Tibial nerve (tissue), 4 donors: ENCODE data around the gene DGKA. TPM values are rescaled to one million over a fixed set of nuclear protein-coding genes. Genes with fewer than 3 reads are reported as not detected.

Source experiments
- DNase-seq, 2 donors: peaks; one replicate each; pipeline ENCODE4 v3.0.0-alpha.2; 2019; ENCODE audit warnings: low spot score in 2 of 2
- H3K27ac ChIP-seq, 4 donors: fragments of 200-600 bp; sonication (generic) in 3 of 4; one replicate each; pipeline ENCODE4 v1.5.1; 2017 to 2019; ENCODE audit warnings: mild to moderate bottlenecking in 1 of 4
- H3K27me3 ChIP-seq, 2 donors: fragments of 200-600 bp; sonication (generic) in 1 of 2; one replicate each; pipeline versions ENCODE4 v1.5.1 to v1.6.0; 2017 to 2019
- H3K36me3 ChIP-seq, 3 donors: fragments of 200-600 bp; sonication (generic); one replicate each; pipeline ENCODE4 v1.5.1; 2018 to 2019
- H3K4me1 ChIP-seq, 4 donors: fragments of 200-600 bp; sonication (generic) in 3 of 4; one replicate each; pipeline ENCODE4 v1.5.1; 2017 to 2019
- H3K4me3 ChIP-seq, 4 donors: fragments of 200-600 bp; sonication (generic) in 3 of 4; one replicate each; pipeline ENCODE4 v1.5.1; 2017 to 2019; ENCODE audit warnings: mild to moderate bottlenecking in 1 of 4, moderate library complexity in 1 of 4
- H3K9me3 ChIP-seq, 4 donors: fragments of 200-600 bp; sonication (generic) in 3 of 4; one replicate each; pipeline ENCODE4 v1.5.1; 2017 to 2019
- CTCF ChIP-seq, 5 experiments: fragments of 200-600 bp in 3 of 5; fragments of 450-650 bp in 2 of 5; sonication (generic) in 3 of 5; IDR thresholded peaks; one replicate each; pipeline ENCODE4 v1.5.1; 2016 to 2019; ENCODE audit warnings: antibody characterized with exemption in 5 of 5, mild to moderate bottlenecking in 3 of 5, moderate library complexity in 2 of 5
- EP300 ChIP-seq, 2 donors: sonication (generic); formaldehyde crosslinking; IDR thresholded peaks; one replicate each; pipeline ENCODE4 v1.6.1; 2017; ENCODE audit warnings: antibody characterized with exemption in 2 of 2, mild to moderate bottlenecking in 1 of 2
- POLR2A ChIP-seq, 2 donors: fragments of 450-650 bp; IDR thresholded peaks; one replicate each; pipeline ENCODE4 v1.6.1; 2017; ENCODE audit warnings: antibody characterized with exemption in 2 of 2, mild to moderate bottlenecking in 2 of 2, moderate library complexity in 2 of 2
- WGBS, 2 donors: methylation state at CpG; one replicate each; pipeline ENCODE4 v1.1.5; 2018; 5-methylcytosine and 5-hydroxymethylcytosine counted together
- total RNA-seq, 4 donors: library from RNA; depleted of rRNA; stranded (reverse); fragments of >200 nt; gene quantifications; one replicate each; pipeline ENCODE4 v1.1.0, GENCODE V29; 2016

The DGKA gene
- total RNA-seq, 4 donors from 2014 or later, result 24.9 to 544 (median 34.3) TPM

- peaks cover 0 to 75% (median 37%) of the 10 kb centered on the region in 4 donors for H3K4me1 ChIP-seq
- no peaks in the 10 kb centered on the region for H3K27me3 ChIP-seq
- TF ChIP-seq EP300 (IDR thresholded peaks at IDR 0.05), result peak in 1 of 2 donors; percentile 33
- peak; percentile 34 to 50 for TF ChIP-seq POLR2A (IDR thresholded peaks at IDR 0.05)
- no peak for TF ChIP-seq CTCF (IDR thresholded peaks at IDR 0.05)
- H3K9me3 ChIP-seq, result no peaks in the 10 kb centered on the region
- peaks cover 0 to 2% (median 0%) of the 10 kb centered on the region in 3 donors for H3K36me3 ChIP-seq
- 1 to 2% methylated on average over 42 to 53 of the region's 60 CpGs for whole genome bisulfite sequencing, 2 donors
- H3K4me3 ChIP-seq, result peak overlapping the region; percentile 64 to 98 (median 74)
- H3K27ac ChIP-seq, result peak overlapping the region; percentile 78 to 95 (median 94)
- peak; percentile 34 to 36 for DNase-seq
These were observed 1.0 kb downstream of the DGKA start for GRCh38 chr12:55931780-55932550.

- peak in 1 of 2 donors; percentile 26 for DNase-seq
- 2 to 7% methylated on average over 4 of the region's 4 CpGs for WGBS, 2 donors
- Histone ChIP-seq H3K27ac (peak overlapping the region; percentile 78 to 95 (median 94)), H3K4me1 (peaks cover 0 to 75% (median 37%) of the 10 kb centered on the region in 4 donors), H3K36me3 (peaks cover 0 to 8% (median 4%) of the 10 kb centered on the region in 3 donors), H3K9me3 (no peaks in the 10 kb centered on the region), H3K4me3 (peak overlapping the region; percentile 64 to 98 (median 74)), H3K27me3 (no peaks in the 10 kb centered on the region)
- no peak for TF ChIP-seq EP300 (IDR thresholded peaks at IDR 0.05)
- no peak for TF ChIP-seq CTCF (IDR thresholded peaks at IDR 0.05)
- no peak for TF ChIP-seq POLR2A (IDR thresholded peaks at IDR 0.05)
These were observed 1.6 kb downstream of the DGKA start for GRCh38 chr12:55932551-55932910.

GRCh38 chr12:55933169-55933798 lies 2.3 kb downstream of the DGKA start:
- H3K4me3 ChIP-seq, result peak overlapping the region in 1 of 4 donors; percentile 83
- H3K4me1 ChIP-seq, result peaks cover 0 to 70% (median 37%) of the 10 kb centered on the region in 4 donors
- peaks cover 0 to 12% (median 4%) of the 10 kb centered on the region in 3 donors for H3K36me3 ChIP-seq
- peak overlapping the region in 3 of 4 donors; percentile 5 to 95 (median 93) for H3K27ac ChIP-seq
- no peaks in the 10 kb centered on the region for H3K9me3 ChIP-seq
- H3K27me3 ChIP-seq, result no peaks in the 10 kb centered on the region
- TF ChIP-seq CTCF (IDR thresholded peaks at IDR 0.05) (no peak), POLR2A (IDR thresholded peaks at IDR 0.05) (no peak)
- no peak for DNase-seq
- WGBS, 2 donors, result 67 to 72% methylated on average over 7 of the region's 7 CpGs

- Histone ChIP-seq H3K27ac (peak overlapping the region in 2 of 4 donors; percentile 34 to 93), H3K4me1 (peaks cover 0 to 62% (median 34%) of the 10 kb centered on the region in 4 donors)
- TF ChIP-seq POLR2A (IDR thresholded peaks at IDR 0.05) (no peak), EP300 (IDR thresholded peaks at IDR 0.05) (no peak), CTCF (IDR thresholded peaks at IDR 0.05) (no peak)
These were observed 3.1 kb downstream of the DGKA start for GRCh38 chr12:55933799-55934742.

More at GRCh38 chr12:55933799-55934742, 3.1 kb downstream of the DGKA start:
- Histone ChIP-seq H3K27me3 (no peaks in the 10 kb centered on the region), H3K4me3 (no peak overlapping the region), H3K36me3 (peaks cover 0 to 15% (median 4%) of the 10 kb centered on the region in 3 donors), H3K9me3 (no peaks in the 10 kb centered on the region)
- WGBS, 2 donors, result 95 to 97% methylated on average over 1 of the region's 1 CpG
- DNase-seq, result no peak
